IPS-15b (cell line): ENCODE data around the gene TGOLN2.
"Not testable (repeated sequence)": the region's sequence is repeated elsewhere in the genome, so short reads cannot be mapped to it uniquely, and the experiment has no call there.

Source experiments
- H3K27me3 ChIP-seq: one replicate; pipeline ENCODE4 v1.6.1; 2013; ENCODE audit warnings: low read length; ENCODE audit not compliant: control insufficient read depth, insufficient read depth
- H3K36me3 ChIP-seq: one replicate; pipeline ENCODE4 v1.6.1; 2013; ENCODE audit warnings: low read length; ENCODE audit not compliant: control insufficient read depth, insufficient read depth
- H3K4me1 ChIP-seq: one replicate; pipeline ENCODE4 v1.6.1; 2013; ENCODE audit warnings: mild to moderate bottlenecking, low read length; ENCODE audit not compliant: control insufficient read depth, insufficient read depth
- H3K4me3 ChIP-seq: one replicate; pipeline ENCODE4 v1.5.1; 2013; ENCODE audit warnings: low read depth, low read length
- H3K9ac ChIP-seq: one replicate; pipeline ENCODE4 v1.6.1; 2013; ENCODE audit warnings: low read depth, mild to moderate bottlenecking, low read length
- H3K9me3 ChIP-seq: one replicate; pipeline ENCODE4 v1.6.1; 2013; ENCODE audit warnings: mild to moderate bottlenecking, low read length; ENCODE audit not compliant: control insufficient read depth, insufficient read depth

The TGOLN2 gene

DNA sequence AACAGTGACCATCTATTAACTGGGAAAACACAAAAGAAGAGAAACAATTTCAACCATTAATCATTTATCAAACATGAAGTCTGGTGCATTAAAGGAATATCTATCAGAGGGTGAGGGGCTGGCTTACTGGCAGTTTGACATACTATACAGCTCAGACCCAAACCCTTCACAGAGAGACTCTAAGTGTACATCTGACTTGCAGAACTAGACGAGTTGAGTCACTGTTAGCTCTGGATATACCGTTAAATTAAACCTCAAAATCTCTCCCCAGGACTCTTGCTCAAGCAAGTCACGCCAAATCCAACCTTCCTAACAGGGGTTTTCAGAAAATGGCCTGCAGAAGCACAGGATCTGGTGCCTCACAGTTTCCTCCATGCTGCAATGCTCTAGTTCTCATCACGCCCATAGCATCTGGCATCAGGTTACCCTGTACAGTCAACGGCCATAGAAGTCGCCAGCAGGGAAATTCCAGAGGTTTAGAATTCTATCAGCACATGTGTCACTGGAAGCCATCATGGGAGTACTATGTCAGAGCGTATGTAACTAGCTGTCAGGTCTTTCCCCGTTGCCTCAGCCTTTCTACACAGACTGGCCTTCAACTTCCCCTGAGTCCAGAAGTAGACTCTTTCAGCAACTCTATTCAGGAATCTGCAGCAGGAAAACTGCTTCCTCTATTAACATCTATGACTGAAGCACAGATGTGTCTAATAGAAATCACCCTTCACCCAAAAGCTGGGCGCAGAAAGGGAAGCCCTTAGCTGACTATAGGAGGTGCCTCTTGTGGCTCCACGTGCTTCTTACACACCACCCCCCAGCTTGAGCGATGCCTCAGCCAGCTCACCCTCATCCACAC is 9.3 kb downstream of the TGOLN2 start:
- no peaks in the 10 kb centered on the region for H3K4me1 ChIP-seq
- no peak overlapping the region for H3K9ac ChIP-seq
- H3K4me3 ChIP-seq, result no peak overlapping the region
- H3K9me3 ChIP-seq, result no peaks in the 10 kb centered on the region
- H3K27me3 ChIP-seq, result no peaks in the 10 kb centered on the region
- H3K36me3 ChIP-seq, result peaks cover 10% of the 10 kb centered on the region

DNA sequence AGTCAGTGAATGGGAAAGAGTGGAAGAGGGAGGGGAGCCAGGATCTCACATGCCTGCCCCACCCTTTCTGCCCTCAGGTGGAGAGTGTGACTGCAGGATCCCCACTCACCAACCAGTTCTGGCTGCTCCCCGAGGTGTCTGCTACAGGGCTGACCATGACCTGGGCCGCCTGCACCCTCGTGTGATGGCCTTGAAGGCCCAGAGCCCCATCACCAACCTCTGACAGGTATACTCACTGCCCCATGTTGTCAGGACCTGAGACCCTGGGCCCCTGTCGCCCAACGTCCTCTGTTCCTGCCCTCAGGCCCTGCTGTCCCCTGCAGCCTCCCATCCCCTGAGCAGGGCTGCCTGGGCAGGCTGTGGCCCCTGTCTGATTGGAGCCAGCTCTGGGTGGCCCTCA is 11.9 kb downstream of the TGOLN2 start:
- not testable (repeated sequence) for H3K36me3 ChIP-seq, H3K27me3 ChIP-seq, H3K4me3 ChIP-seq, H3K9me3 ChIP-seq, H3K9ac ChIP-seq, H3K4me1 ChIP-seq

DNA sequence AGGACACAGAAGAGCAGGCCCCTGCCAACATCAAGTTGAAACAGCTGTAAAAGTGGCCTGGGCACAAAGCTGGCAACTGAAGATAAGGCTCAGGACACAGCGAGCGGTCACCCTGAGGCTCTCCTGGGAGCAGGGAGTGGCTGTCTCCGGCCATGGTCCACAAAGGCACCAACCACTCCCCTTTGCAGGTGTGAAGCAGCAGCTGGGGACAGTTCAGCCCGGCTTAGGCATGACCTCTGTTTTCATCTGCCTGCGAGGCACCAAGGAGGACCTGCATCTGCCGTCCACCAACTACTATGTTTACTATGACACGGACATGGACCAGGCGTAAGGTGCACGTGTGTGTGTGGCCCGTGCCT is 12.9 kb downstream of the TGOLN2 start:
- Histone ChIP-seq H3K9me3 (no peaks in the 10 kb centered on the region), H3K36me3 (no peaks in the 10 kb centered on the region), H3K4me3 (no peak overlapping the region), H3K4me1 (no peaks in the 10 kb centered on the region), H3K27me3 (no peaks in the 10 kb centered on the region), H3K9ac (no peak overlapping the region)

DNA sequence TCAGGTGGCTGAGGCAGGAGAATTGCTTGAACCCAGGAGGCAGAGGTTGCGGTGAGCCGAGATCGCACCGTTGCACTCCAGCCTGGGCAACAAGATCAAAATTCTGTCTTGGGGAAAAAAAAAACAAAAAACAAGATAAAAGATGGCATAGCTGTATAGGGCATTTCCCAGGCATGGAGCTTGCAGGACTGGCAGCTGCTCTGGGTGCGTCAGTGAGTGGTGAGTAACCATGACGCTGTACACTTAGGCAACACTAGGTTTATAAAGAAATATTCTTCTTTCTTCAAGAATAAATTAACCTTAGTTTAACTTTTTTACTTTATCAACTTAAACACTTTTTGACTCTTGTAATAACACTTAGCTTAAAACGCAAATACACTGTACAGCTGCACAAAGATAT is 15.4 kb downstream of the TGOLN2 start:
- Histone ChIP-seq H3K36me3 (peaks cover 11% of the 10 kb centered on the region), H3K9me3 (no peaks in the 10 kb centered on the region), H3K4me1 (no peaks in the 10 kb centered on the region), H3K9ac (no peak overlapping the region), H3K4me3 (no peak overlapping the region), H3K27me3 (no peaks in the 10 kb centered on the region)

DNA sequence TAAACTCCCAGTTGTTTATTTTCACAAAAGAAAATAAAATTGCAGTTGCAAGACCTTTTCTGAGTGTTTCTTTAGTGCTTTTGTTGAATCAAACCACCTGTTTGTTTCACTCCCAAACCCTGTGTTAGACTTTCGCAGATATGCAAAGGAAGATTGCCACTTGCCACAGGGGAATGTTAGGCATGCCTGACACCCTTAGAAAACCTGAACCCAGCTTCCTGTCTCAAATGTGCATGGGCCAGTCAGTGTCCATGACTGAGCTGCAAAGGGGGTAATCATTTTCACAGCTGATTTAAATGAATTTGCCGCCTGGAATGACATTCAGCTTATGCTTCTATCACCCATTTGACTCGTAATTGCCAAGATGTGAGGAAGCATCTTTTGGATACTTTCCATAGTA is 17.5 kb downstream of the TGOLN2 start:
- H3K27me3 ChIP-seq, result no peaks in the 10 kb centered on the region
- H3K4me3 ChIP-seq, result no peak overlapping the region
- H3K9ac ChIP-seq, result no peak overlapping the region
- H3K4me1 ChIP-seq, result no peaks in the 10 kb centered on the region
- H3K9me3 ChIP-seq, result no peaks in the 10 kb centered on the region
- H3K36me3 ChIP-seq, result peaks cover 26% of the 10 kb centered on the region

DNA sequence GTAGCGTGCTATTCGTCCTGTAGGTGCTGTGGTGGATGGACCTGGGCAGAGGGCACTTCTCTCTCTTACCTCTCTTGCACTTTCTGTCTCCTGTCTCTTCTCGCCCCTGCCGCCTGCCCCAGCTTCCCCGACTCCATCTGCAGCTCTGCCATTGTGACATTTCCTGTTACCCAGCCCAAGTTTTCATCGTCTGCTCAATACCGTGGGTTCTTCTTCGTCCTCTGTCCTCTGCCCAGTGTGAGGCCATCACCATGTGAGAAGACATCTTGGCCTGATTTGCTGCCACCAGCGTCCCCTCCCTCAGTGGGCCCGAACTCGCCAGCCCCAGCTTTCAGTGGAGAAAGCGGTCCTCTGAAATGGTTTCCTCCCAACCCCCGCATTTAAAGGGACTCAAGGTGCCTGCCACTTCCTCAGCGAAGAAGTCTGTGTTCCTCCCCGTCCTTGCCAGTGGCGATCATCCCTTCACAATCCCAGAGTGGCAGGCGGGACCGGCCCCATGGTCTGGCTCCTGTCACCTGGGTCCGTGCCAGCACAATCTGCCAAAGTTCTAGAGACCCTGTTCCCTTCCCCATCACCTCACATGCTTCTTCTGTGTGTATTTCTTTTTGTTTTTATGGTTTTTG is 18.0 kb downstream of the TGOLN2 start:
- no peaks in the 10 kb centered on the region for H3K4me1 ChIP-seq
- H3K36me3 ChIP-seq, result peaks cover 31% of the 10 kb centered on the region
- no peak overlapping the region for H3K9ac ChIP-seq
- no peak overlapping the region for H3K4me3 ChIP-seq
- H3K27me3 ChIP-seq, result no peaks in the 10 kb centered on the region
- H3K9me3 ChIP-seq, result no peaks in the 10 kb centered on the region

DNA sequence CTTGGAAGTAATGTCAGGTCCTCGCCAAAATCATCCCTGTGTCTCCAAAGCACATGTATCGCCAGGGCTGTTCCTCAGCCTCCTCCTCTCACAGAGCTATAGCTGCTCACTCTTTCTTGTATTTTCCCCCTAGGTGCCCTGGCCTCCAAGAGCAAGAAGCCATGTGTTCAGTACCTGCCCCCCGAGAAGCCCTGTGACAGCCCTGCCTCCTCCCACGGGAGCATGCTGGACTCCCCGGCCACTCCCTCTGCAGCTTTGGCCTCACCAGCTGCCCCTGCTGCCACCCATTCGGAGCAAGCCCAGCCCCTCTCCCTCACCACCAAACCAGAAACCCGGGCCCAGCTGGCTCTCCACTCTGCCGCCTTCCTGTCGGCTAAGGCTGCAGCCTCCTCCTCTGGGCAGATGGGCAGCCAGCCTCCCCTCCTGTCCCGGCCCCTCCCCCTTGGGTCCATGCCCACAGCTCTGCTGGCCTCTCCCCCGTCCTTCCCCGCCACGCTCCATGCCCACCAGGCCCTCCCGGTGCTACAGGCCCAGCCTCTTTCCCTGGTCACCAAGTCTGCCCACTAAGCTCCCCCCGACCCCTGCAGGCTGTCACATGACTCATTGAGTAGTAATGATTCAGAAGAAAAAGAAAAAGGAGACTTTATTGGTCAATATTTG is 18.8 kb downstream of the TGOLN2 start:
- Histone ChIP-seq H3K4me3 (no peak overlapping the region), H3K27me3 (no peaks in the 10 kb centered on the region), H3K36me3 (peaks cover 39% of the 10 kb centered on the region), H3K9ac (no peak overlapping the region), H3K4me1 (no peaks in the 10 kb centered on the region), H3K9me3 (no peaks in the 10 kb centered on the region)

- Histone ChIP-seq H3K4me1 (no peaks in the 10 kb centered on the region), H3K27me3 (no peaks in the 10 kb centered on the region), H3K36me3 (peaks cover 42% of the 10 kb centered on the region), H3K4me3 (no peak overlapping the region), H3K9me3 (no peaks in the 10 kb centered on the region), H3K9ac (no peak overlapping the region)
Measured at GRCh38 chr2:85308201-85308600, 19.6 kb downstream of the TGOLN2 start.

DNA sequence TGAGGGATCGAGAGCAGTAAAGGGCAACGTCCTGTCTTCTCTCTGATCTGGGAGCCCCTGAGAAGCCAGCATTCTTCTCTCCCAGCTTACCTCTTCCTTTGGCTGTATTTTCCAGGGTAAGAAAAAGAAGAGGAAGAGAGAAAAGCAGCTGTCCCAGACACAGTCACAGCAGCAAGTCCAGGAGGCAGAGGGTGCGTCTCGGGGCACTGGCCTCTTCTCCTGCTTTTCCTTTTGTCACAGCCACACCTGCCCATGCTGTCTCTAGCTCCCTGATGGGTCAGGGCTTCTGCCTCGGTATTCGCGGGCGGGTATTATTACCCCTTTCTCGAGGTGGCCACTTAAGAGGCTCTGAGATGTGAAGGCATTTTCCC is 20.3 kb downstream of the TGOLN2 start:
- Histone ChIP-seq H3K36me3 (peaks cover 47% of the 10 kb centered on the region), H3K4me1 (no peaks in the 10 kb centered on the region), H3K27me3 (no peaks in the 10 kb centered on the region), H3K9ac (no peak overlapping the region), H3K9me3 (no peaks in the 10 kb centered on the region), H3K4me3 (no peak overlapping the region)

GRCh38 chr2:85303780-85304531 is 23.8 kb downstream of the TGOLN2 start:
- H3K9ac ChIP-seq, result no peak overlapping the region
- H3K9me3 ChIP-seq, result no peaks in the 10 kb centered on the region
- H3K27me3 ChIP-seq, result no peaks in the 10 kb centered on the region
- peaks cover 50% of the 10 kb centered on the region for H3K36me3 ChIP-seq
- no peak overlapping the region for H3K4me3 ChIP-seq
- no peaks in the 10 kb centered on the region for H3K4me1 ChIP-seq

DNA sequence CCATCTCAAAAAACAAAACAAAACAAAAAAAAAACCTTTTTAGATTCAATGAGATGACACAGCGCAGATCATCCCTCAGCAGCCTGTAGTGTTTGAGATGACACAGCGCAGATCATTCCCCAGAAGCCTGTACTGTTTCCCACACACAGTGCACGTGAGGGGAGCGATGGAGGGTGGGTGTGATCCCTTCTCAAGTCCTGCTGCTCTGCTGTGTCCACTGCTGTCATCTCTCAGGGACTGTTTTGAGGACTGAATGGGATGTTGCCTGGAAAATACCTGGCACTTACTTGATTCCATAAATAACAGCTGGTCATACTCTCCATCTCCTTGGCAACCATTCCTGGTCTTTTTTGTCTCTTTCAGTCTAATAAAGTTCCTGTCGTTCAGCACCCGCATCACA is 25.7 kb downstream of the TGOLN2 start:
- Histone ChIP-seq H3K4me3 (no peak overlapping the region), H3K4me1 (no peaks in the 10 kb centered on the region), H3K36me3 (peaks cover 36% of the 10 kb centered on the region), H3K9me3 (no peaks in the 10 kb centered on the region), H3K27me3 (no peaks in the 10 kb centered on the region), H3K9ac (no peak overlapping the region)
